K562 (cell line): ENCODE results near the gene MAP2K7. TPM values are rescaled to one million over a fixed set of nuclear protein-coding genes. Genes with fewer than 3 reads are reported as not detected.

ENCODE experiments used
- ATAC-seq: fragments of 200-7000 bp; cut with Tn5 transposase; 3 replicates; pipeline ENCODE4 v1.9.1; 2020; ENCODE audit warnings: moderate library complexity
- BruUV-seq: library from RNA; stranded (reverse); fragments of 400-500 nt; replicated peaks from 2 replicates; lab custom pipeline; 2021; lab: Mats Ljungman, UMichigan
- CTCF ChIA-PET: fragments of 300-600 bp; formaldehyde crosslinking; extraction: SDS; loops from one replicate; lab custom pipeline; 2021; ENCODE audit warnings: low intra/inter-chr PET ratio; lab: Yijun Ruan, JAX
- POLR2A ChIA-PET: fragments of 300-600, 350-650 bp; sonication (Branson Sonifier 250); formaldehyde crosslinking; extraction: SDS; loops from one replicate; lab custom pipeline; 2021; ENCODE audit warnings: antibody characterized with exemption, inconsistent platforms; lab: Yijun Ruan, JAX
- DNase-seq, 4 experiments: peaks; one replicate each; pipeline versions ENCODE4 v3.0.0 to v3.0.0-alpha.2; 2011 to 2018; ENCODE audit warnings: low spot score in 3 of 4, mixed read lengths in 3 of 4; ENCODE audit errors: extremely low read depth in 1 of 4
- FAIRE-seq: peaks from 2 replicates; lab custom pipeline; 2011; peaks lifted over from hg19 to GRCh38; lab: Jason Lieb, UNC
- H2AFZ ChIP-seq: 2 replicates; pipeline ENCODE4 v1.6.0; 2011; ENCODE audit warnings: low read depth, low read length, control low read depth, inconsistent platforms
- H3K27ac ChIP-seq: fragments of 200-600 bp; 3 replicates; pipeline ENCODE4 v1.8.0; 2011; ENCODE audit warnings: low read depth, mild to moderate bottlenecking, control low read depth, inconsistent platforms, low read length, moderate library complexity, mixed read lengths; ENCODE audit errors: extremely low read depth
- H3K27me3 ChIP-seq, 2 experiments: fragments of 300-600 bp in 1 of 2; 2 replicates in 1 of 2; 3 replicates in 1 of 2; pipeline versions ENCODE4 v1.6.0 to v1.8.0; 2011; ENCODE audit warnings: inconsistent platforms in 2 of 2, low read length in 2 of 2, mild to moderate bottlenecking in 1 of 2, mixed read lengths in 1 of 2, moderate library complexity in 1 of 2; ENCODE audit not compliant: control insufficient read depth in 2 of 2, insufficient read depth in 2 of 2
- H3K36me3 ChIP-seq: fragments of 300-600 bp; 3 replicates; pipeline ENCODE4 v1.8.0; 2011; ENCODE audit warnings: mild to moderate bottlenecking, low read length, inconsistent platforms; ENCODE audit not compliant: control insufficient read depth, insufficient read depth
- H3K4me1 ChIP-seq, 2 experiments: fragments of 200-600 bp in 1 of 2; replicated peaks in 1 of 2; 2 replicates in 1 of 2; 3 replicates in 1 of 2; pipeline versions ENCODE4 v1.5.1 to v1.8.0; 2011; ENCODE audit warnings: inconsistent platforms in 2 of 2, low read length in 2 of 2, mild to moderate bottlenecking in 1 of 2, mixed read lengths in 1 of 2, moderate library complexity in 1 of 2; ENCODE audit not compliant: control insufficient read depth in 2 of 2, insufficient read depth in 2 of 2
- H3K4me2 ChIP-seq: 2 replicates; pipeline ENCODE4 v1.6.1; 2011; ENCODE audit warnings: low read length, control low read depth, inconsistent platforms, mixed read lengths; ENCODE audit not compliant: insufficient read depth
- H3K4me3 ChIP-seq: fragments of 200-600 bp; sonication (generic), shearing (Covaris generic); 2 replicates; pipeline ENCODE4 v1.5.1; 2016; ENCODE audit warnings: control low read depth, inconsistent platforms
- H3K79me2 ChIP-seq: fragments of 200-600 bp; 3 replicates; pipeline ENCODE4 v1.8.0; 2011; ENCODE audit warnings: low read length, inconsistent platforms; ENCODE audit not compliant: control insufficient read depth, insufficient read depth
- H3K9ac ChIP-seq, 2 experiments: 2 replicates each; pipeline versions ENCODE4 v1.6.0 to v1.6.1; 2011; ENCODE audit warnings: low read depth in 2 of 2, low read length in 2 of 2, control low read depth in 1 of 2, inconsistent platforms in 1 of 2, mild to moderate bottlenecking in 1 of 2, mixed read lengths in 1 of 2; ENCODE audit not compliant: insufficient read depth in 1 of 2
- H3K9me1 ChIP-seq: one replicate; pipeline ENCODE4 v1.6.0; 2011; ENCODE audit warnings: inconsistent platforms, mild to moderate bottlenecking, low read length, moderate library complexity; ENCODE audit not compliant: control insufficient read depth, insufficient read depth
- H3K9me3 ChIP-seq: replicated peaks from 2 replicates; pipeline ENCODE4 v1.5.1; 2011; ENCODE audit warnings: low read depth, low read length, inconsistent platforms; ENCODE audit not compliant: control insufficient read depth, insufficient read depth
- H4K20me1 ChIP-seq: replicated peaks from 2 replicates; pipeline ENCODE4 v1.6.1; 2011; ENCODE audit warnings: low read length, inconsistent platforms, mixed read lengths; ENCODE audit not compliant: control insufficient read depth, insufficient read depth
- KDM1A ChIP-seq, 2 experiments: fragments of 450-650 bp; IDR thresholded peaks; 2 replicates each; pipeline ENCODE4 v1.6.1; 2016; ENCODE audit warnings: mild to moderate bottlenecking in 2 of 2
- THRB ChIP-seq: fragments of 450-650 bp; formaldehyde crosslinking; conservative IDR thresholded peaks from 2 replicates; pipeline ENCODE4 v1.4.0; 2022; ENCODE audit warnings: mild to moderate bottlenecking, missing genetic modification characterization
- ZNF512 ChIP-seq: IDR thresholded peaks from 2 replicates; pipeline ENCODE4 v1.6.1; 2016; ENCODE audit warnings: missing genetic modification characterization, missing compliant biosample characterization
- ZNF764 ChIP-seq: fragments of 250-450 bp; sonication (Bioruptor Pico); IDR thresholded peaks from 2 replicates; pipeline ENCODE4 v1.4.0; 2020; ENCODE audit warnings: low read depth, mild to moderate bottlenecking, moderate library complexity
- WGBS: fragments of 100-300 bp; shearing (Covaris generic); methylation state at CpG from one replicate; pipeline ENCODE4 v1.1.6; 2016; ENCODE audit warnings: low coverage, mixed read lengths; ENCODE audit not compliant: insufficient coverage; ENCODE audit errors: missing lambda C conversion rate; 5-methylcytosine and 5-hydroxymethylcytosine counted together
- in situ Hi-C: fragments of 300-500 bp; cut with MboI; formaldehyde crosslinking; loops from 4 replicates; pipeline ENCODE4 v1.15.0; 2018; ENCODE audit warnings: inconsistent platforms, mixed read lengths
- intact Hi-C: fragments of 100-400 bp; cut with micrococcal nuclease; formaldehyde crosslinking; loops from 2 replicates; pipeline ENCODE4 v1.14.2; 2022
- polyA plus RNA-seq, 8 experiments: library from polyadenylated mRNA; depleted of rRNA in 4 of 8; stranded (reverse) in 5 of 8; unstranded in 3 of 8; fragments of >200 nt; fragmentation: Nextera tagmentation in 2 of 8; fragmentation: Illumina TruSeq in 1 of 8; extraction: Ambion mirVana in 2 of 8; extraction: Trizol in 1 of 8; gene quantifications; 2 replicates each; pipeline versions ENCODE4 v1.2.1 to v1.2.3, GENCODE V29; 2011 to 2014; ENCODE audit warnings: inconsistent platforms in 1 of 8, missing spikeins in 1 of 8
- total RNA-seq, 7 experiments: library from RNA; depleted of rRNA in 6 of 7; stranded (reverse); fragments of >200 nt in 6 of 7; fragmentation: Illumina TruSeq in 2 of 7; extraction: Trizol in 2 of 7; gene quantifications; 2 replicates each; pipeline versions ENCODE4 v1.2.1 to v1.2.3, GENCODE V29; 2011 to 2021; ENCODE audit warnings: low replicate concordance in 1 of 7

MAP2K7 gene
- total and polyA plus RNA-seq, 9 of the 15 experiments (the other 6 are each of a cell fraction or from before 2014, with no cell fraction given) = 0.51 to 45.8 (median 14.1) TPM

- no peak overlapping the region for H3K27ac ChIP-seq
- CTCF ChIA-PET = no interaction called here
- no peaks in the 10 kb centered on the region for H3K36me3 ChIP-seq
- intact Hi-C loops = no loop called here
- H3K9me1 ChIP-seq = no peaks in the 10 kb centered on the region
- H3K4me3 ChIP-seq = no peak overlapping the region
- FAIRE-seq = no peak
- no peak for DNase-seq
- no peak for ATAC-seq
- H3K4me2 ChIP-seq = no peak overlapping the region
- BruUV-seq = no TSS peak
- 47% methylated on average over 2 of the region's 2 CpGs for WGBS
- H3K79me2 ChIP-seq = peaks cover 4% of the 10 kb centered on the region; the same call in 2 of the 3 replicates
- TF ChIP-seq THRB (CRISPR knock-in tag) (0 out of 2 replicates have a peak, but pooled peaks have one; percentile 46), ZNF512 (peak; percentile 56), ZNF764 (no peak), KDM1A (IDR thresholded peaks at IDR 0.05) (peak in 1 of 2 experiments; percentile 6; a peak in 1 of 4 replicates)
- H3K9ac ChIP-seq = no peak overlapping the region
- peaks cover 9 to 35% of the 10 kb centered on the region in 2 experiments for H3K4me1 ChIP-seq
- H3K9me3 ChIP-seq = no peaks in the 10 kb centered on the region
- no peak overlapping the region for H2AFZ ChIP-seq
- no peaks in the 10 kb centered on the region for H3K27me3 ChIP-seq
- POLR2A ChIA-PET = interaction anchor here (1.4 kb wide), 1 partner anchor 39 kb away, joined by 8 read pairs; no protein-coding TSS in a partner anchor
- H4K20me1 ChIP-seq = no peaks in the 10 kb centered on the region
- in situ Hi-C loops = no loop called here
These were observed 19.7 kb upstream of the MAP2K7 start for GRCh38 chr19:7883796-7884570.
